BJ (cell line): ENCODE results near the gene ANKRD11. TPM values are rescaled to one million over a fixed set of nuclear protein-coding genes. Genes with fewer than 3 reads are reported as not detected.
"Not testable (repeated sequence)": the region's sequence is repeated elsewhere in the genome, so short reads cannot be mapped to it uniquely, and the experiment has no call there.

Experiments
- CTCF ChIA-PET: fragments of 350-600 bp; formaldehyde crosslinking; extraction: SDS; loops from one replicate; lab custom pipeline; 2021; ENCODE audit warnings: antibody characterized with exemption, inconsistent platforms; lab: Yijun Ruan, JAX
- POLR2A ChIA-PET: fragments of 300-600 bp; sonication (Branson Sonifier 250); formaldehyde crosslinking; extraction: SDS; loops from one replicate; lab custom pipeline; 2021; ENCODE audit warnings: antibody characterized with exemption; lab: Charles Lee
- DNase-seq: peaks from one replicate; pipeline ENCODE4 v3.0.0-alpha.2; 2011; ENCODE audit warnings: low read depth
- H3K27me3 ChIP-seq: 2 replicates; pipeline ENCODE4 v1.6.0; 2011; ENCODE audit warnings: low read length; ENCODE audit not compliant: control insufficient read depth, insufficient read depth
- H3K36me3 ChIP-seq: 2 replicates; pipeline ENCODE4 v1.5.1; 2011; ENCODE audit warnings: low read length; ENCODE audit not compliant: control insufficient read depth, insufficient read depth
- H3K4me3 ChIP-seq: 2 replicates; pipeline ENCODE4 v1.5.1; 2011; ENCODE audit warnings: low read depth, mild to moderate bottlenecking, control low read depth, low read length
- CTCF ChIP-seq: IDR thresholded peaks from 2 replicates; pipeline ENCODE4 v1.5.1; 2011; ENCODE audit warnings: low read depth, mild to moderate bottlenecking, control low read depth, inconsistent platforms, low read length, moderate library complexity; ENCODE audit not compliant: insufficient read depth
- polyA plus RNA-seq: library from polyadenylated mRNA; depleted of rRNA; stranded (reverse); fragments of >200 nt; gene quantifications from 2 replicates; pipeline ENCODE4 v1.2.3, GENCODE V29; 2011

Gene ANKRD11
- polyA plus RNA-seq, 1 experiment, result 61.8 TPM

GRCh38 chr16:89266521-89267134 is 223.7 kb downstream of the ANKRD11 start:
- no peaks in the 10 kb centered on the region for H3K27me3 ChIP-seq
- ChIA-PET CTCF (interaction anchor here (0.6 to 1.5 kb wide), 3 partner anchors 19 to 40 kb away, joined by 3 to 5 read pairs (median 4); no protein-coding TSS in a partner anchor), POLR2A (no interaction called here)
- no peak overlapping the region for H3K4me3 ChIP-seq
- no peak for TF ChIP-seq CTCF
- DNase-seq, result no peak
- peaks cover 30% of the 10 kb centered on the region for H3K36me3 ChIP-seq

- POLR2A ChIA-PET, result no interaction called here
Measured at GRCh38 chr16:89265647-89266046, 224.7 kb downstream of the ANKRD11 start.

GRCh38 chr16:89264800-89265550 is 225.4 kb downstream of the ANKRD11 start:
- Histone ChIP-seq H3K27me3 (no peaks in the 10 kb centered on the region), H3K4me3 (no peak overlapping the region), H3K36me3 (peaks cover 21% of the 10 kb centered on the region)
- DNase-seq, result no peak
- POLR2A ChIA-PET, result no interaction called here
- no peak for TF ChIP-seq CTCF
- CTCF ChIA-PET, result interaction anchor here (1.0 to 1.5 kb wide), 2 partner anchors 18 to 24 kb away, joined by 4 to 7 read pairs; no protein-coding TSS in a partner anchor

More at GRCh38 chr16:89265647-89266046, 224.7 kb downstream of the ANKRD11 start:
- no peaks in the 10 kb centered on the region for H3K27me3 ChIP-seq
- CTCF ChIA-PET, result interaction anchor here (1.5 kb wide), 1 partner anchor 18 kb away, joined by 4 read pairs; no protein-coding TSS in a partner anchor
- no peak overlapping the region for H3K4me3 ChIP-seq
- no peak for DNase-seq
- TF ChIP-seq CTCF, result no peak
- H3K36me3 ChIP-seq, result peaks cover 27% of the 10 kb centered on the region

- Histone ChIP-seq H3K27me3 (no peaks in the 10 kb centered on the region), H3K4me3 (peak overlapping the region; percentile 9), H3K36me3 (peaks cover 15% of the 10 kb centered on the region)
- CTCF ChIA-PET, result interaction anchor here (1.0 to 1.8 kb wide), 2 partner anchors 10 to 27 kb away, joined by 3 to 7 read pairs; no protein-coding TSS in a partner anchor
- no peak for DNase-seq
- POLR2A ChIA-PET, result no interaction called here
- TF ChIP-seq CTCF, result no peak
Measured at GRCh38 chr16:89261691-89262563, 228.4 kb downstream of the ANKRD11 start.

- CTCF ChIA-PET, result interaction anchor here (0.6 kb wide), 1 partner anchor 156 kb away, joined by 4 read pairs; no protein-coding TSS in a partner anchor
Measured at GRCh38 chr16:89259901-89260300, 230.5 kb downstream of the ANKRD11 start.

More at GRCh38 chr16:89259901-89260300, 230.5 kb downstream of the ANKRD11 start:
- H3K27me3 ChIP-seq, H3K36me3 ChIP-seq, DNase-seq, POLR2A ChIA-PET, H3K4me3 ChIP-seq: not testable (repeated sequence)
